ENCODE results near the gene GAA.

The GAA gene

GRCh38 chr17:80115159-80115558 is 13.8 kb downstream of the GAA start:
- H4K20me1 ChIP-seq (ENCODE audit: low read depth, low read length), result no peaks in the 10 kb centered on the region
- no peak overlapping the region for H3K27ac ChIP-seq (ENCODE audit: low read depth, low read length)
- no peaks in the 10 kb centered on the region for H3F3A ChIP-seq (ENCODE audit: insufficient read depth)
- no peak overlapping the region for H2AFZ ChIP-seq (ENCODE audit: low read depth, low read length, severe bottlenecking)
- no peaks in the 10 kb centered on the region for H3K9me2 ChIP-seq (replicated peaks; ENCODE audit: insufficient read depth, low read length)
- no peaks in the 10 kb centered on the region for H3K36me3 ChIP-seq (ENCODE audit: low read length)
- H3K27me3 ChIP-seq (ENCODE audit: low read length), result no peaks in the 10 kb centered on the region
- no peak overlapping the region for H3K9ac ChIP-seq (ENCODE audit: low read length)
- no peak overlapping the region for H3K4me3 ChIP-seq (ENCODE audit: insufficient read depth, low read length, poor library complexity, severe bottlenecking)
- no peak for TF ChIP-seq CTCF (IDR thresholded peaks at IDR 0.05; ENCODE audit: insufficient read depth, low read length, poor library complexity, severe bottlenecking)
- TF ChIP-seq EZH2phosphoT487 (conservative IDR thresholded peaks at IDR 0.05; ENCODE audit: low read length), result no peak
- no peaks in the 10 kb centered on the region for H3K9me3 ChIP-seq (ENCODE audit: insufficient read depth, low read length)
- no peak overlapping the region for H3K4me2 ChIP-seq (ENCODE audit: low read depth, low read length, poor library complexity, severe bottlenecking)
- H3K79me2 ChIP-seq (ENCODE audit: insufficient read depth, low read length), result no peaks in the 10 kb centered on the region

GRCh38 chr17:80116276-80116920 is 15.0 kb downstream of the GAA start:
- Histone ChIP-seq H3K9me2 (replicated peaks; ENCODE audit: insufficient read depth, low read length) (no peaks in the 10 kb centered on the region), H3K9ac (ENCODE audit: low read length) (no peak overlapping the region), H3K27me3 (ENCODE audit: low read length) (no peaks in the 10 kb centered on the region), H3K36me3 (ENCODE audit: low read length) (no peaks in the 10 kb centered on the region), H2AFZ (ENCODE audit: low read depth, low read length, severe bottlenecking) (no peak overlapping the region), H3K4me3 (ENCODE audit: insufficient read depth, low read length, poor library complexity, severe bottlenecking) (no peak overlapping the region), H3F3A (ENCODE audit: insufficient read depth) (no peaks in the 10 kb centered on the region), H3K27ac (ENCODE audit: low read depth, low read length) (no peak overlapping the region), H3K79me2 (ENCODE audit: insufficient read depth, low read length) (no peaks in the 10 kb centered on the region), H3K4me2 (ENCODE audit: low read depth, low read length, poor library complexity, severe bottlenecking) (no peak overlapping the region), H4K20me1 (ENCODE audit: low read depth, low read length) (no peaks in the 10 kb centered on the region), H3K9me3 (ENCODE audit: insufficient read depth, low read length) (no peaks in the 10 kb centered on the region)
- no peak for TF ChIP-seq EZH2phosphoT487 (conservative IDR thresholded peaks at IDR 0.05; ENCODE audit: low read length)
- no peak for TF ChIP-seq CTCF (IDR thresholded peaks at IDR 0.05; ENCODE audit: insufficient read depth, low read length, poor library complexity, severe bottlenecking)

- Histone ChIP-seq H3F3A (ENCODE audit: insufficient read depth) (no peaks in the 10 kb centered on the region), H4K20me1 (ENCODE audit: low read depth, low read length) (no peaks in the 10 kb centered on the region), H2AFZ (ENCODE audit: low read depth, low read length, severe bottlenecking) (no peak overlapping the region), H3K9ac (ENCODE audit: low read length) (no peak overlapping the region), H3K4me3 (ENCODE audit: insufficient read depth, low read length, poor library complexity, severe bottlenecking) (no peak overlapping the region), H3K79me2 (ENCODE audit: insufficient read depth, low read length) (no peaks in the 10 kb centered on the region), H3K4me2 (ENCODE audit: low read depth, low read length, poor library complexity, severe bottlenecking) (no peak overlapping the region), H3K9me3 (ENCODE audit: insufficient read depth, low read length) (no peaks in the 10 kb centered on the region), H3K36me3 (ENCODE audit: low read length) (no peaks in the 10 kb centered on the region), H3K27ac (ENCODE audit: low read depth, low read length) (no peak overlapping the region), H3K9me2 (replicated peaks; ENCODE audit: insufficient read depth, low read length) (no peaks in the 10 kb centered on the region), H3K27me3 (ENCODE audit: low read length) (no peaks in the 10 kb centered on the region)
- TF ChIP-seq EZH2phosphoT487 (conservative IDR thresholded peaks at IDR 0.05; ENCODE audit: low read length) (no peak), CTCF (IDR thresholded peaks at IDR 0.05; ENCODE audit: insufficient read depth, low read length, poor library complexity, severe bottlenecking) (no peak)
These were observed 15.6 kb downstream of the GAA start for GRCh38 chr17:80116921-80117380.
